Small intestine (tissue), 4 donors: ENCODE measurements around the gene ACAD8. TPM values are rescaled to one million over a fixed set of nuclear protein-coding genes. Genes with fewer than 3 reads are reported as not detected.

ENCODE experiments used
- polyA plus RNA-seq, 4 donors: library from polyadenylated mRNA; stranded (reverse) in 3 of 4; unstranded in 1 of 4; fragments of 200-250 nt in 3 of 4; fragments of 120-200 nt in 1 of 4; gene quantifications; one replicate each; pipeline versions ENCODE4 v1.2.1 to v1.2.3, GENCODE V29; 2013
- donor health status: healthy with polysubstance abuse.
- donor health status: Bipolar disorder and iron deficiency.
- donor health status: healthy.

ACAD8 gene
- polyA plus RNA-seq, 4 donors, result 18.0 to 29.3 (median 23.9) TPM

Other genes starting within 250 kb of the ACAD8 start
- 1 to 10 TPM in 3 of 4 donors, under 1 TPM in 1; 0.67 to 8.5 (median 4.5) TPM for gene JAM3, start 184.5 kb upstream of the ACAD8 start, polyA plus RNA-seq
- 10 to 100 TPM in 2 of 4 donors, 1 to 10 TPM in 2; 3.4 to 19.2 (median 7.9) TPM for gene NCAPD3, start 29.6 kb upstream of the ACAD8 start, polyA plus RNA-seq
- 10 to 100 TPM; 26.3 to 45.2 (median 35.9) TPM for gene VPS26B, start 28.9 kb upstream of the ACAD8 start, polyA plus RNA-seq
- 10 to 100 TPM; 39.2 to 61.6 (median 47.9) TPM for gene THYN1, start 216 bp upstream of the ACAD8 start, polyA plus RNA-seq
- under 1 TPM in 2 of 4 donors, not detected in 2; 0.01 to 0.04 TPM for gene GLB1L3, start 22.8 kb downstream of the ACAD8 start, polyA plus RNA-seq
- 1 to 10 TPM; 1.4 to 9.6 (median 4.2) TPM for gene GLB1L2, start 78.4 kb downstream of the ACAD8 start, polyA plus RNA-seq
- gene B3GAT1, start 158.7 kb downstream of the ACAD8 start, polyA plus RNA-seq, result 1 to 10 TPM in 1 of 4 donors, under 1 TPM in 2, not detected in 1; 0.54 to 1.4 (median 0.57) TPM